ENCODE data around the gene FAM9C.
"Not testable (repeated sequence)": the region's sequence is repeated elsewhere in the genome, so short reads cannot be mapped to it uniquely, and the experiment has no call there.

The FAM9C gene

GRCh38 chrX:13029887-13030771, 14.3 kb downstream of the FAM9C start:
- no peak for DNase-seq

DNA sequence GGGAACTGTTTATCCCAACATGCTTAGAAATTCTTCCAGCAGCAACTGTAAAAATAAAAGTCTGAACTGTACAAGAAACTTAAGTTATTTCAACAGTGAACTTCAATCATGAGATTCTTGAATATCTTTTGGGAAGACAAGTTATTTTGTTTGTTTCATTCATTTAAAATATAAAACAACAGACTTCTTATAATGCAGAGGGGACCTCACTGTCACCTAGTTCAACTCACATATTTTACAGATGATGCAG, 14.9 kb downstream of the FAM9C start:
- DNase-seq, result no peak

DNA sequence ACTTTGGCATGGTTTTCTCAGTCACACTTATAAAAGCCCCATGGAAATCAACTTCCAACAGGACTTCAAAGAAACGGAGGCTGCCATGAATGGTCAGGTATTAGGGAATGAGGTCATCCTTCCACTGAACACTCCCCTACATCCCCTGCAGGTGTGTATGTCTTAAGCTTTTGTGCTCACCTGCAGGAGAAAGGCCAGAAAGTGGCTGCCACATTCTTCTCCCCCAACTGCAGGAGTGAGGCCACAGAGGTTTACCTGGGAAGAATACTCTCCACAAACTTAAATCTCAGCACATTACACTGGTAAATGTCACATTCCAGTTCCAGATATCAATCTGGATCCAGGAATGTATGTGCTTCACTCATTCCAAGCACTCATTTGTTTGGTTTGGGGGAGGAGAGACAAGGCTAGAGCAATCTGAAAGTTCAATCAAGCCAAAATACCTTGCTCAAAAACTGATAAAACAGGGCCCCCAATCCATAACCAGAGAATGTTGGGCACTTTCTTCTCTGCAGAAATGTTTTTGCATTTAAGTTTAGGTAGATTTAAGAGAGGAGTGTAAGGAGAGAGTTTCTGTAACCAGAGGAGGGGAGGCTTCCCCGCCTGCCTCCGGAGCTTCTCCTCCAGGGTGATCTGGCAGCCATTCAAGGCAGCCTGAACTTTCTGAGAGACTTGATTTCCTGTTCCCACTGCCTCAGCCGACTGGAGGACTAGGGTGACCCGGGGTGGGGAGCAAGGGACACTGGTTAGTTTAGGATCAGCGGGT, 15.4 kb downstream of the FAM9C start:
- no peak for DNase-seq

DNA sequence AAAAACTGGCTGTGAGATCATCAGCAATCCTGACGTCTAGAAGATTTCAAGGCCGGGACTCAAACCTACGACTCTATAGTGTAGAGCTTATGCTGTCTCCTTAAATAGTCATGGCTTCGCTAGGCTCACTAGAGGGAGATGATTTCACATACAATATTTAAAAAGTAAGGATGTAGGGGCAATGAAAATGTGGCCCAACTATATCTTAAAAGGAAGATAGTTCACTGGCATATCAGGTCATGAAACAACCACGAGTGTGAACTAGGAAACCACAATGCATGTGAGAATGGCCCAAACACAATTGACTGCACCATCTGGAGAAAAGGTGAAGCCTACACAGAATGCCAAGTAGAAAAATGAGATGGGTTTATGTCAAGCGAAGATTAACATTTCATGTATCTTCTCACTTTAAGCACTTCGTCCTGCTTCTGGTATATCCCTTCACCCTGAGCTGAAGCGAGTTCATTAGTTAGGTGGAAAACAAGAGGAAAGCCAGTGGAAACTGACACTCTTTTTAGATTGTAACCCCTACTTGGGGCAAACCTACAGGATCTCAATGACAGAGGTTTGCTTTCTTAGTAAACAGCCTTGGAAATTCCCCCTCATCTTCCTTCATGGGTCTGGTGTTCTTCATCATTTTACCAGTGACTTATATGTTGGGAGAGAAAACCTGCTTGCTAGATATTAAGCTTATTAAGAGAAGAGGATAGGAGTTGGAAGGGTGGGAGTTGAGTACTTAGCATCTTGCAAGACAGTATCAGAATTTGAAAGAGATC, 17.4 kb downstream of the FAM9C start:
- no peak for DNase-seq

- no peak for DNase-seq
These were observed 19.4 kb downstream of the FAM9C start for GRCh38 chrX:13024986-13025385.

DNA sequence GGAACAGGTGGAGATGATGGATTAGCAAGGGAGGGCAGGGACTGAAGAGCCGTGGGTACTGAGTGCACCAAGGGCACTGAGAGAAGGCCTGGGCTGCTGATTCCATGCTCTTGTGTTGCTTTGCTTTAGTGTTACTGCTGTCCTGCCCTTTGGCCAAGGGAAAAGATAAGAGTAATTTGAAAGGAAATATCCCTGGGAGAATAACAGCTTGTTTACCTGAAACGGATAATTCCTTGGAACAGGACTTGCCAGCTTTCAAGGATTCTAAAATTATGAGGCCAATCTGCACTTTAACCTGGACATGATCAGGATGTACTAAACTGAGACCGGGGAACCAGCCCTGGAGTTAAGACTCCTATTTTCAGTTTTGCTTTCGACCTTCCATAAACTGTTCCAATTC, 20.4 kb downstream of the FAM9C start:
- DNase-seq, result no peak

- no peak for DNase-seq
These were observed 20.9 kb downstream of the FAM9C start for GRCh38 chrX:13023567-13023966.

DNA sequence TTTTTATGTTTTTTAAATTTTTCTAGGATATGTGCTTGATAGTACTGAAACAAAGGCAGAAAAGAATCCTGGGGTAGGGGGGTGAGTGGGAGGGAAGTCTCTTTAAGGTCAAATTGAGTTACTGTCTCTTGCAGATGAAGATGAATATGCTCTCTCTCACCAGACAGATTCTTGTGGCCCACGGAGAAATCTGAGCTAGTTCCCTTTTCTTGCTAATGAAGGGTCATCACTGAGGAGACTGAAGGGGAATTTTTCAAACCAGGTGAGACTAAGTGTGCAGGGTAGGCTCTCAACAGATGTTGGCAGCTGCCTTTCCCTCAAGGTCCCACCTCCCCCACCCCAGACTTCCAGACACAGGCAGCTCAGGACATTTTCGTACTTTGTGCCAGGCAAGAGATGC, 21.5 kb downstream of the FAM9C start:
- no peak for DNase-seq

DNA sequence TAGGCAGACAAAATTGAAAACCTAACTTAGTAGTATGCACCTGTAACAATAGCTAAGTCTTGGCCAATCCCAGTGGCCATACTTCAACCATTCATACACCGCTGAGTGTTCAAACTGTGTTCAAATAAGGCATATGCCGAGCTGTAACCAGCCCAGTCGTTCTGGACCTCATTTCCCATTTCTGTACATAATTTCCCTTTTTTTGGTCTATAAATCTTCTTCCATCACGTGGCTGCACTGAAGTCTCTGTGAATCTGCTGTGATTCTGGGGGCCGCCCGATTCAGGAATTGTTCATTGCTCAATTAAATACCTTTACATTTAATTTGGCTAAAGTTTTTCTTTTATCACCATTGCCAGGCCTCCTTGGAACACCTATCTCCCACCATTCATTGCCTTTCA, 27.7 kb downstream of the FAM9C start:
- DNase-seq, result not testable (repeated sequence)

DNA sequence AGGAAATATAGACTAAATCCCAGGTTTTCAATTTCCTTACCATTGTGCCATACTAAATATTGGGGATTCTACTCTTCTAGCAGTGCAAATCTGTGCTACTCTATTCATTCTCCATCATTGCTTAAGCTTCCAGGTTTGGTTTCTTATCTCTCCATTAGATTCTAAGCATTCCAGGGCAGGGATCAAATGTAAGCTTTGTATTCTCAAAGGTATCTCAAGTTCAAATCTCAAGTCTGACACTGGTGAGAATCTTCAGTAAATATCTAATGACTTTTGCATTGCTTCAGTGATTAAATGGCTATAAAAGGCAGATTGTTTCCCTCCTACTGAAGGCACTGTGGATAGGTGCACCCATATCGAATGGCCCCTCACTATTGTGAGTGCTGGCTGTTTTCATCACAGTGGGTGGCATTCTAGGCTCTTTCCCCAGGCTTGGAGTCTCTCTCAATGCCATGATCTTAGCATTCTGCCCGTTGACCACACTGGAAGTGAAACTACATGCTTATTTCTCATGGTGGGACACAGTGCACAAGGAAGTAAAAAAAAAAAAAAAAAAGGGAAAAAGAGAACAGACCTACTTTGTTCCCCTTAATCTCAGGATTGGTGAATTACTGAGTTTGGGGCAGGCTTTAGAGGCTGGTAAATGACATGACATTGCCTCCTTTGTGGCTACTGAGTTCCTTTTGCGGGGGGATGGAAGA, 28.7 kb downstream of the FAM9C start:
- DNase-seq, result no peak

GRCh38 chrX:13014111-13015096, 30.0 kb downstream of the FAM9C start:
- no peak for DNase-seq

DNA sequence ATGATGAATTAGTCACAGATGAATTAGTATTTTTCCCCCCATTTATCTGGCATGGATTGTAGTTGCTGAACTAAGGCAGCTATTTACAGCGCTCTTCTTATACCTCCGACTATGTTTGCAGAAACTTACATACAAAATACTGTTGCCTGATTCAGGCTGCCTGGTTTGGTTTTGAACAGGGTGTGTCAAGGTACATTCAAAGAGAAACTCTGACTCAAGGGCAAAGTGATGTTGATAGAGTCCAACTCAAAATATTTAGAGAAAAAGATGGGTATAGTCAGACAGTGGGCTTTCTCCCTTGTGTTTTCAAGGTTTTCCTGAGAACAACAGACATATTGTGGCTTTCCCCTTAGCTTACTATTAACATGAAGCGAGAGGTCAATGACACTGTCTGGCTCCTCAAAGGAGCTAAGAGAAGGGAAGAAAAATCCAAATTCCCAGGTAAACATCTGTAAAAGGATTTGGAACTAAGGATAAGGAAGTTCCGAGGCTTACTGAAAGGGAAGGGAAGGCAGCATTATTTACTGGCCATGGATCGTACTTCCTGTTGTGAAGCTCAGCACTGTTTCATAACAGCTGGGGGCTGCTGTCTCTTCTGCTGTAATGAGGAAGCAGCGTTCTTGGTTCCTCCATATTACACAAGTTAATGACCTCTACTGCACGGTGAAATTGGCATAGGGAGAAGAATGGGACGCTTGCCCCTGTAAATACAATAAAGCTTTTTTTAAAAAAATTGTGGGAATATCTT, 30.9 kb downstream of the FAM9C start:
- no peak for DNase-seq

DNA sequence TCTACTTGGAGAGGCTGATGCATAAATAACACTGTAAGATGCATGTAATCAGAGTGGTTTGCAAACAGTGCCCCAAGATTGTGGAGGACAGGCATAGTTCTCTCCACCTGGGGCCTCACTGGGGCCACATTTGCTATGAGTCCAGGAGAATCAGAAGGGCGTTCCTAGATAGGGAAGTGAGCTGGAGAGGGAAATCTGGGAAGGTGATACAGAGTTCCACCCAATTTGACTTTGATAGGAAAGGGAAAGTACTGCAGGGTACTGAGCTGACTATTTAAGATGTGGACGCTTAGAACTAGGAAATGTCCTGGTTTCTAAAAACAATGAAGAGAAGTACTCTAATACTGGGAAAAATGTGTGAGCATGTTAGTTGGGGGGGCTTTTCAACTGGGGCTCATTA, 33.9 kb downstream of the FAM9C start:
- no peak for DNase-seq

DNA sequence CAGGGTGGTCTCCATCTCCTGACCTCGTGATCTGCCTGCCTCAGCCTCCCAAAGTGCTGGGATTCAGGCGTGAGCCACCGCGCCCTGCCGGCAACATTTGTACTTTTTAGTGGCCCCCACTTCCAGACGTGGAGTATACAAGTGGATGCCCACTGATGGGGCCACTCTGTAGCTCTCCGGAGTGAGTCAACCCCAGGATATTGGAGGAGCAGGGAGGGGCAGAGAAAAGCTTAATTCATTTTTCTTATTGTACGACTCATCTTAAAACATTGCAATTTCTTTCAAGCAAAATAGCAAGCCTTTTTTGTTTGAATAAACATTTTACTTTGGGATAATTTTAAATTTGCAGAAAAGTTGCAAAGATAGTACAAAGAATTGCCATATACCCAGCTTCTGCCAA, 34.6 kb downstream of the FAM9C start:
- no peak for DNase-seq

- DNase-seq, result no peak
These were observed 35.1 kb downstream of the FAM9C start for GRCh38 chrX:13009273-13009672.

- no peak for DNase-seq
These were observed 35.6 kb downstream of the FAM9C start for GRCh38 chrX:13008851-13009250.

DNA sequence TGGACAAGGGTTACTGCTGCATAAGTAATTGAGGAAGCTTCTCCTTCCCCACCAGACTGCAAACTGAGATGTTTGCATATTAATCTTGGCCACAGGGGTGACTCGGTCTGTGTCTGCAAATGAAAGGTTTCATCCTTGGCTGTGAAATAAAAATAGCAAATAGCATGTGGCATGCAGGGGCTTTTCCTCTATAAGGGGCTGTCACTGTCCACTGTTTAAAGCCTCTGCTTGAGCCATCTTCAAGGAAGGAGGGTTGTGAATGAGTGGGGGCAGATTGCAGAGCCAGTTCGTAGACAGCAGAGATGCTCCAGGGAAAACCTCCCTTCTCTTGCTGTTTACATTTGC, 36.3 kb downstream of the FAM9C start:
- no peak for DNase-seq

GRCh38 chrX:13007519-13008188, 36.8 kb downstream of the FAM9C start:
- DNase-seq, result no peak

DNA sequence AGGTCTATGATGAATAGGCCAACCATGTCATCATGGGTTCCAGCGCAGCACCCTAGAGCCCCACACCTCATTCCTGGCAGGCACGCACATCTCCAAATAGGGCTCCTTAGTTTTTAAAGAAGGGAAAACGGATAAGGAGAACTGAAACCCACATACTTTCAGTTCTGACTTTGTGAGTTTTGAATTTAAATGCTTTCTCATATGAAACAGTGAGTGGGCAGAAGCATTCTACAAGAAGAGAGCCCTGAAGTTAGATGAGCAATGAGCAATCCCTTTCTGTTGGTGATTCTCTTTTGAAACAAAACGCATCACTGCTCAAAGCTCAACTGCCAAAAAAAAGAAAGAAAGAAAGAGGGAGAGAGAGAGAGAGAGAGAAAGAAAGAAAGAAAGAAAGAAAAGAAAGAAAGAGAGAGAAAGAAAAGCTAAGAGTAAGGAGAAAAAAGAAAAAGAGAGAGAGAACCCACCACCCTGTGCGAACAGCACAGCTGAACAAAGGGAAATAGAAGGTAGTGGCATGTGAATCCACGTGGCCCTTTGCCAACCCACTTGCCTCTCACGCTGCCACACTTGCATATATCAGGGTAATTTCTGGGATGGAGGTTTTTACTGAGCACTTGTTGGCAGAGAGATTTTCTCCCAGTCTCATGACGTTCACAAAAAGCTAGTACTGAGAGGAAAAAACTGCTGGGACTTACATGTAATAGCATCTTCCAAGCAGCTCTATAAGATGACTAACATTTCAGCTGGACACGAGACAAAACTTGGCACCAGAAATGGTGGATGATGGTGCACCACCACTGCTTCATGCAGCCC, 38.6 kb downstream of the FAM9C start:
- DNase-seq, result peak; percentile 18
